ENCODE measurements around the gene IFT27.
"Not testable (repeated sequence)": the region's sequence is repeated elsewhere in the genome, so short reads cannot be mapped to it uniquely, and the experiment has no call there.

IFT27 gene

GRCh38 chr22:36731916-36732315 is 44.0 kb downstream of the IFT27 start:
- no peak overlapping the region for H3K4me3 ChIP-seq (ENCODE audit: low read depth, low read length)
- TF ChIP-seq CTCF (IDR thresholded peaks at IDR 0.05; ENCODE audit: insufficient read depth, low read length, missing control alignments), result no peak
- CTCF ChIA-PET, result interaction anchor here (1.3 kb wide), 1 partner anchor 26 kb away, joined by 3 read pairs; no protein-coding TSS in a partner anchor
- DNase-seq (ENCODE audit: low read depth, low spot score), result no peak
- POLR2A ChIA-PET, result no interaction called here

- CTCF ChIA-PET, result interaction anchor here (1.3 kb wide), 1 partner anchor 27 kb away, joined by 3 read pairs; no protein-coding TSS in a partner anchor
- DNase-seq (ENCODE audit: low read depth, low spot score); POLR2A ChIA-PET; H3K4me3 ChIP-seq (ENCODE audit: low read depth, low read length): not testable (repeated sequence)
These were observed 44.6 kb downstream of the IFT27 start for GRCh38 chr22:36731321-36731720.

- TF ChIP-seq CTCF (IDR thresholded peaks at IDR 0.05; ENCODE audit: insufficient read depth, low read length, missing control alignments), result no peak
- no peak overlapping the region for H3K4me3 ChIP-seq (ENCODE audit: low read depth, low read length)
- ChIA-PET CTCF (no interaction called here), POLR2A (no interaction called here)
- DNase-seq (ENCODE audit: low read depth, low spot score), result no peak
These were observed 45.6 kb downstream of the IFT27 start for GRCh38 chr22:36730176-36730858.

GRCh38 chr22:36729321-36729720 is 46.6 kb downstream of the IFT27 start:
- H3K4me3 ChIP-seq (ENCODE audit: low read depth, low read length), result no peak overlapping the region
- no peak for DNase-seq (ENCODE audit: low read depth, low spot score)
- TF ChIP-seq CTCF (IDR thresholded peaks at IDR 0.05; ENCODE audit: insufficient read depth, low read length, missing control alignments), result no peak
- ChIA-PET POLR2A (no interaction called here), CTCF (interaction anchor here (0.7 kb wide), 1 partner anchor 29 kb away, joined by 3 read pairs; no protein-coding TSS in a partner anchor)

GRCh38 chr22:36728505-36728904 is 47.4 kb downstream of the IFT27 start:
- POLR2A ChIA-PET, result no interaction called here
- TF ChIP-seq CTCF (IDR thresholded peaks at IDR 0.05; ENCODE audit: insufficient read depth, low read length, missing control alignments), result no peak
- no peak for DNase-seq (ENCODE audit: low read depth, low spot score)
- H3K4me3 ChIP-seq (ENCODE audit: low read depth, low read length), result no peak overlapping the region
- CTCF ChIA-PET, result no interaction called here

GRCh38 chr22:36727927-36728488 is 47.9 kb downstream of the IFT27 start:
- H3K4me3 ChIP-seq (ENCODE audit: low read depth, low read length), result no peak overlapping the region
- TF ChIP-seq CTCF (IDR thresholded peaks at IDR 0.05; ENCODE audit: insufficient read depth, low read length, missing control alignments), result no peak
- ChIA-PET POLR2A (no interaction called here), CTCF (interaction anchor here (1.0 to 1.3 kb wide), 2 partner anchors 30 to 129 kb away, joined by 3 read pairs; no protein-coding TSS in a partner anchor)
- no peak for DNase-seq (ENCODE audit: low read depth, low spot score)
